ENCODE measurements around the gene OR2B2. TPM values are rescaled to one million over a fixed set of nuclear protein-coding genes. Genes with fewer than 3 reads are reported as not detected.

Gene OR2B2
- total RNA-seq, 2 experiments from 2014 or later: not detected

DNA sequence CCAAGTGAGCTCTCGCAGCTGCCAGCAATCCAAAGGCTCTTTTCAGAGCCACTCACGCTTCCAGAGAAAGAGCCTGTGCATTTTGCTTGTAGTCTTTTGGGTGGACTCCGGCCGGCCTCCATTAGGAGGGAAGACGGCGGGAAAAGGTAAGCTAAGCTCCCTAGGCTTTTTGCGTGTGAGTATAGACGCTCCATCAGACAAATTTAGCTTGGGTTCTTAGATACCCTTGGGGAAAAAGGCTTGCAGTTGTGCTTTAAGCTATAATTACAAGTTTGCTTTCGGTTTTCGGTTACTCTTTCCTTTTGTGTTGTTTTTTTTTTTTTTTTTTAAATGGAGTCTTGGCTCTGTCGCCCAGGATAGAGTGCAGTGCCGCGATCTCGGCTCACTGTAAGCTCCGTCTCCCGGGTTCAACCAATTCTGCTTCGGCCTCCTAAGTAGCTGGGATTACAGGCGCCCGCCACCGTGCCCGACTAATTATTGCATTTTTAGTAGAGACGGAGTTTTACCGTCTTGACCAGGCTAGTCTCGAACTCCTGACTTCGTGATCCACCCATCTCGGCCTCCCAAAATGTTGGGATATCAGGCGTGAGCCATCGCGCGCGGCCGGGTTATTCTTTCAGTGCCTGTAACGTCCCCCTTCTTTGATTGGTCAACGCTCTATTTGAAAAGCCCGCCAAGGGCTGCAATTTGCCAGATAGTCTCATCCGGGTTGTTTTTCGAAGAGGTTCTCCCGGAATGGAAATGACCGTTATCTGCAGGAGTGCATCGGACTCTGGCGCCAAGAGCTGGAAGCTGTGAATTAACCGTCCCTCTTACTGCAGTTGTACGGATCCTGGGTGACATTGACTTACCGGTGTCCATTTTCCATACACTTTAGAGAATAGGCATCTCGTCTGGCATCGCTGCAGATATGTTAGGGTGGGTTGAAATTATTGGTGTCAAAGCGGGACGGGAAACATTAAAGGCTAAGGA, 18.1 kb downstream of the OR2B2 start:
- H3K9me3 Mint-ChIP-seq: peaks cover 2% of the 10 kb centered on the region
- CTCF ChIA-PET: interaction anchor here (1.0 to 6.4 kb wide), 15 partner anchors 21 to 1902 kb away, joined by 3 to 60 read pairs (median 10); a partner anchor contains a TSS
- POLR2A ChIA-PET: interaction anchor here (0.8 to 10.4 kb wide), 63 partner anchors 8 to 1932 kb away, joined by 3 to 1297 read pairs (median 9); partner anchors contain the start of genes HMGN4, TRIM38, ZNF184 and ZNF391
- H3K4me3 Mint-ChIP-seq: no peak overlapping the region
- Histone ChIP-seq H3K27me3 (ENCODE audit: control insufficient read depth in 1 of 2, insufficient read depth in 2 of 2, low read length in 2 of 2) (no peaks in the 10 kb centered on the region), H3K27ac (ENCODE audit: low read depth in 1 of 2, low read length in 2 of 2) (peak overlapping the region; percentile 84 to 86), H3K4me1 (ENCODE audit: insufficient read depth, low read length) (peaks cover 49% of the 10 kb centered on the region), H3K4me3 (ENCODE audit: low read length) (peak overlapping the region; percentile 74), H3K36me3 (ENCODE audit: insufficient read depth, low read length) (no peaks in the 10 kb centered on the region), H3K9me3 (ENCODE audit: control insufficient read depth in 1 of 2, insufficient read depth in 1 of 2, low read length in 2 of 2) (peaks cover 0 to 24% of the 10 kb centered on the region in 2 experiments)
- intact Hi-C loops (cut with DNase I, micrococcal nuclease): loop anchor here (1.0 to 10.0 kb wide), 18 partner anchors 21 to 1869 kb away; partner anchors contain the start of gene POM121L2 (in 1 of the 2)
- peaks cover 10% of the 10 kb centered on the region for H3K36me3 Mint-ChIP-seq (ENCODE audit: low read depth)
- H3K27ac Mint-ChIP-seq: no peak overlapping the region
- peaks cover 29% of the 10 kb centered on the region for H3K4me1 Mint-ChIP-seq (ENCODE audit: low read depth)
- DNase-seq (peak; percentile 51 to 91 (median 66)), ATAC-seq (ENCODE audit: poor library complexity) (no peak)
- H3K27me3 Mint-ChIP-seq: no peaks in the 10 kb centered on the region
- TF ChIP-seq CTCF (IDR thresholded peaks at IDR 0.05): no peak

DNA sequence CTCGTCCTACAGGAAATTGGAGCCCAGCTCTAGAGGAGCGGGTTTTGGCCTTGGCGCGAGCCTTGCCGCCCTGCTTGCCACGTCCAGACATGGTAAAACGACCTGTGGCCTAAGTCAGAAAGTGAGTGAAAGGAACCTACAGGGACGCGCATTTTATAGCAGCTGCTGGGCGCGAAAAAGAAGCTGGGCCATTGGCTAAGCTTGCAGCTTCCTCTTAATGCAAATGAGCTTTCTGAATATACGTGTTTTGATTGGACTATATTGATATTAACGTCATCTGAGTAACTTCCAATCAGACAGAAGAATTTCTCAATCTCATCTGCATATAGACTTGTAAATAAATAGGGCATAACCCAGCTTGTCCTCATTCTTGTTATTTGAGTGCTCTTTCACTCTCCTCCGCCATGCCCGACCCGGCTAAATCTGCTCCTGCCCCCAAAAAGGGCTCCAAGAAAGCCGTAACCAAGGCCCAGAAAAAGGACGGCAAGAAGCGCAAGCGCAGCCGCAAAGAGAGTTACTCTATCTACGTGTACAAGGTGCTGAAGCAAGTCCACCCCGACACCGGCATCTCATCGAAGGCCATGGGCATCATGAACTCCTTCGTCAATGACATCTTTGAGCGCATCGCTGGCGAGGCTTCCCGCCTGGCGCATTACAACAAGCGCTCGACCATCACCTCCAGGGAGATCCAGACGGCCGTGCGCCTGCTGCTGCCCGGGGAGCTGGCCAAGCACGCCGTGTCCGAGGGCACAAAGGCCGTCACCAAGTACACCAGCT, 18.9 kb downstream of the OR2B2 start:
- peaks cover 29% of the 10 kb centered on the region for H3K4me1 Mint-ChIP-seq (ENCODE audit: low read depth)
- intact Hi-C loops (cut with DNase I, micrococcal nuclease): loop anchor here (1.0 to 10.0 kb wide), 11 partner anchors 20 to 1868 kb away; a partner anchor contains a TSS
- no peak for TF ChIP-seq CTCF (IDR thresholded peaks at IDR 0.05)
- CTCF ChIA-PET: interaction anchor here (0.8 to 6.4 kb wide), 10 partner anchors 21 to 1901 kb away, joined by 3 to 60 read pairs (median 7); a partner anchor contains a TSS
- peaks cover 2% of the 10 kb centered on the region for H3K9me3 Mint-ChIP-seq
- H3K9me3 ChIP-seq (ENCODE audit: control insufficient read depth in 1 of 2, insufficient read depth in 1 of 2, low read length in 2 of 2): peaks cover 0 to 24% of the 10 kb centered on the region in 2 experiments
- H3K36me3 Mint-ChIP-seq (ENCODE audit: low read depth): peaks cover 10% of the 10 kb centered on the region
- DNase-seq (peak; percentile 76 to 98 (median 85)), ATAC-seq (ENCODE audit: poor library complexity) (peak; percentile 73)
- peak overlapping the region; percentile 74 for H3K4me3 ChIP-seq (ENCODE audit: low read length)
- POLR2A ChIA-PET: interaction anchor here (0.6 to 10.4 kb wide), 81 partner anchors 9 to 1931 kb away, joined by 3 to 1297 read pairs (median 6); partner anchors contain the start of genes HFE, HMGN4, TRIM27 and TRIM38
- H3K27me3 Mint-ChIP-seq: no peaks in the 10 kb centered on the region
- H3K36me3 ChIP-seq (ENCODE audit: insufficient read depth, low read length): no peaks in the 10 kb centered on the region
- no peak overlapping the region for H3K27ac Mint-ChIP-seq
- H3K4me3 Mint-ChIP-seq: no peak overlapping the region
- no peaks in the 10 kb centered on the region for H3K27me3 ChIP-seq (ENCODE audit: control insufficient read depth in 1 of 2, insufficient read depth in 2 of 2, low read length in 2 of 2)
- peak overlapping the region; percentile 84 to 86 for H3K27ac ChIP-seq (ENCODE audit: low read depth in 1 of 2, low read length in 2 of 2)
- peaks cover 49% of the 10 kb centered on the region for H3K4me1 ChIP-seq (ENCODE audit: insufficient read depth, low read length)

DNA sequence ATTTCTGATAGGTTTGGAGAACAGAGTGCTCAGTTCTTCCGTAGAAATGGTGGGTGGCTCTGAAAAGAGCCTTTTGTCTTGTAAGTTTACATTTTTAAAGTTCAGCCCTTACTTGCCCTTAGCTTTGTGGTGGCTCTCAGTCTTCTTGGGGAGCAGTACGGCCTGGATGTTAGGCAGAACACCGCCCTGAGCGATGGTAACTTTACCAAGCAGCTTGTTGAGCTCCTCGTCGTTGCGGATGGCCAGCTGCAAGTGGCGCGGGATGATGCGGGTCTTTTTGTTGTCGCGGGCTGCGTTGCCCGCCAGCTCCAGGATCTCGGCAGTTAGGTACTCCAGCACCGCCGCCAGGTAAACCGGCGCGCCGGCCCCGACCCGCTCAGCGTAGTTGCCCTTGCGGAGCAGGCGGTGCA, 19.5 kb downstream of the OR2B2 start:
- Mint-ChIP-seq H3K27me3 (no peaks in the 10 kb centered on the region), H3K4me1 (ENCODE audit: low read depth) (peaks cover 29% of the 10 kb centered on the region), H3K4me3 (no peak overlapping the region), H3K36me3 (ENCODE audit: low read depth) (peaks cover 10% of the 10 kb centered on the region), H3K27ac (no peak overlapping the region), H3K9me3 (peaks cover 2% of the 10 kb centered on the region)
- intact Hi-C loops (cut with DNase I, micrococcal nuclease): loop anchor here (1.0 to 10.0 kb wide), 11 partner anchors 19 to 1868 kb away; a partner anchor contains a TSS
- peak overlapping the region; percentile 77 to 86 for H3K27ac ChIP-seq (ENCODE audit: low read depth in 1 of 2, low read length in 2 of 2)
- TF ChIP-seq CTCF (IDR thresholded peaks at IDR 0.05): no peak
- POLR2A ChIA-PET: interaction anchor here (0.7 to 10.4 kb wide), 71 partner anchors 9 to 1930 kb away, joined by 3 to 1297 read pairs (median 9); partner anchors contain the start of genes HFE, HMGN4, TRIM27 and TRIM38
- peaks cover 0 to 24% of the 10 kb centered on the region in 2 experiments for H3K9me3 ChIP-seq (ENCODE audit: control insufficient read depth in 1 of 2, insufficient read depth in 1 of 2, low read length in 2 of 2)
- DNase-seq: no peak
- peak; percentile 25 for ATAC-seq (ENCODE audit: poor library complexity)
- H3K27me3 ChIP-seq (ENCODE audit: control insufficient read depth in 1 of 2, insufficient read depth in 2 of 2, low read length in 2 of 2): no peaks in the 10 kb centered on the region
- no peaks in the 10 kb centered on the region for H3K36me3 ChIP-seq (ENCODE audit: insufficient read depth, low read length)
- CTCF ChIA-PET: interaction anchor here (0.8 to 6.4 kb wide), 10 partner anchors 20 to 1900 kb away, joined by 3 to 60 read pairs (median 7); a partner anchor contains a TSS
- peak overlapping the region; percentile 74 for H3K4me3 ChIP-seq (ENCODE audit: low read length)
- H3K4me1 ChIP-seq (ENCODE audit: insufficient read depth, low read length): peaks cover 49% of the 10 kb centered on the region

All from CD4-positive, alpha-beta T cell (primary cell).